Hindlimb muscle (tissue), 1 donor: ENCODE measurements around the gene CRTAC1. TPM values are rescaled to one million over a fixed set of nuclear protein-coding genes. Genes with fewer than 3 reads are reported as not detected.

Source experiments
- DNase-seq: peaks from one replicate; pipeline ENCODE4 v3.0.0-alpha.2; 2013
- polyA plus RNA-seq: library from polyadenylated mRNA; unstranded; fragments of 120-200 nt; gene quantifications from one replicate; pipeline ENCODE4 v1.2.1, GENCODE V29; 2013; ENCODE audit not compliant: insufficient read length

CRTAC1 gene
- polyA plus RNA-seq, 1 donor, result 0.35 TPM

DNA sequence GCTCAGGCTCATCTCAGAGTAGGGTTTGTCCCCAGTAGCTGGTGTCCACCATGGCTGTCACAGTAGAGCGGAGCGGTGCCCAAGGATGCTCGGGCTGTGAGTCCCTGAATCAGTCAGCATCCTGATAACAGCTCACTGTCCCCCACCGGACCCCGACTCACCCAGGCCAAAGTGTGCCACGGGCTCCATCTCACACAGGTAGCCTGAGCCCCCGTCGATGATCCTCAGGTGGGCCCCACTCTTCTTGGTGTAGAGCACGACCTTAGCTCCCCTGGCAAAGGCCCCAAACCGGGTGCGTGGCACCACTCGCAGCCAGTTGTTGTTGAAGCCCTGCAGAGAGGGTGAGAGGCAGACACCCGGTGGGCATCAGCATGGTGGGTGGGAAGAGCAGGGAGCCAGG lies 135.3 kb downstream of the CRTAC1 start:
- no peak for DNase-seq

DNA sequence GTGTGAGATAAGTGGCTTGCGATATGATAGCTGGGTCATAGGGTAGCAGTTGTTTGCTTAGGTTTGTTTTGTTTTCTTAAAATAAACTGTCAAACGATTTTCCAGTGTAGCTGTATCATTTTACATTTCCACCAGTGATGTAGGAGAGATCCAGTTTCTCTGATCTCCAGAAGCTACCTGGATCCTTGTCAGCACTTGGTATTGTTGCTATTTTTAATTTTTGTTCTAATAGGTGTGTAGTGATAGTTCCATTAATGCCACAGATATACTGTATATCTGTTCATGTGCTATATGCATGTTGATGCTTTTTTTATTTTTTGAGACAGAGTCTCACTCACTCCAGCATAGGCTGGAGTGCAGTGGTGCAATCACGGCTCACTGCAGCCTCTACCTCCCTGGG lies 136.3 kb downstream of the CRTAC1 start:
- no peak for DNase-seq

DNA sequence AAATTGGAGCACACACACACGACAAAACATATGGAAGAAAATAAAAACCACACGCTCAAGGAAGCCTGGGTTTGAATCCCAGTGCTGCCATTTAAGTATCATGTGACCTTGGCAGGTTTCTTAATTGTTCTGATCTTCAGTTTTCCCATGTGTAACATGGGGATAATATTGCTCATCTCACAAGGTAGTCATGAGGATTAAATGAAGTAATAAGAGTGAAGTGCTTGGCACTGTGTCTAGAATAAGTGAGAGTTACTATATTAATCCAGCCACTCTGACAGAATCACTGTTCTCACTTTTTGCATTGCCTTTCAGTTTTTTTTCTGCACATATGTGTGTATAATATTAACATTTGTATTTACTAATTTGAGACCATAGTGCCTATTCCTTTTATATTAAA lies 137.5 kb downstream of the CRTAC1 start:
- no peak for DNase-seq

DNA sequence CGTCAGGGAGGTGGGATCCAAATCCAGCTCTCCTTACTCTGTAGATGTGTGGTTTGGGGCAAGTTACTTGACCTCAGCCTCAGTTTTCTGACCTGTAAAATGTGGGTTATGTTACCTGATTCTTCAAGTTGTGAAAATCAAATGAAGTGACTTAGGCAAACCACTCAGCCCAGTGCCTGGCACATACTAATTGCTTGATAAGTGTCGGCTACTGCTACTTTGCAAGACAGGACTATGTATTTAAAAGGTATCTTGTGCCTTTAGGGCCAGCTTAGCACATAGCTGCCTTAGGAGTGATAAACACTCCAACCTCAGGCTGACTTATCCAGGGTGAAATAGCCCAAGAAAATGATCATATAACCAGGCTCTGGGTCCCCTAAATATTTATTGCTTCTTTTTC lies 137.9 kb downstream of the CRTAC1 start:
- no peak for DNase-seq

DNA sequence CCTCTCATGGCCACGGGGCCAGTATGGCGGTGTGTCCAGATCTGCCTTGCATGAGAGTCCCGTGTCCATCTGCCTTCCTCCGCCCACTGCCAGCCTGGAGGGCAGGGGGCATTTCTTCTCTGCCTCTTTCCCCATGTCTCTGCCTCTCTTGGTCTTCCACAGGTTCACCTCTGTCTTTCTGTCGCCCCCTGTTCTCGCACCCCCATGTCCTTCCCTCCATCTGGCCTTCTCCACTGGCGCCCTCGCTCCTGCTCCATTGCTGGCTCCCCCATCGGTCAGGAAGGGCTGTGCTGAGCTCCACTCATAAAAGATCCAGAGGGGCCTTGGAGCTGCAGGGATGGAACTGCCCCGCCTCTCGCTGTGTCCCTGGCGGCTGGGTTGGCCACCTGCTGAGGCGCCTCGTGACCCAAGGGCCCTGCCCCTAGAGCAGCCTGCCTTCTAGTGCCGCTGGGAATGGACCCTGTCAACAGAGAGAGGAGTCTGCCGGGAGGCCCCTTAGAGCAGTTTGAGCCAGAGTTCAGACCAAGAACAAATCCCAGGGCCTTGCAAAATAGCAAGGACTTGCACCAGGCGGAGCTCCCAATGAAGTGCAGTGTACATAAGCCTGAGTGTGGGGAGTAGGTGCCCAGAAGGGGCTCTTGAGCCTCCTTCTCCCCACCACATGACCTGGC lies 138.8 kb downstream of the CRTAC1 start:
- no peak for DNase-seq

DNA sequence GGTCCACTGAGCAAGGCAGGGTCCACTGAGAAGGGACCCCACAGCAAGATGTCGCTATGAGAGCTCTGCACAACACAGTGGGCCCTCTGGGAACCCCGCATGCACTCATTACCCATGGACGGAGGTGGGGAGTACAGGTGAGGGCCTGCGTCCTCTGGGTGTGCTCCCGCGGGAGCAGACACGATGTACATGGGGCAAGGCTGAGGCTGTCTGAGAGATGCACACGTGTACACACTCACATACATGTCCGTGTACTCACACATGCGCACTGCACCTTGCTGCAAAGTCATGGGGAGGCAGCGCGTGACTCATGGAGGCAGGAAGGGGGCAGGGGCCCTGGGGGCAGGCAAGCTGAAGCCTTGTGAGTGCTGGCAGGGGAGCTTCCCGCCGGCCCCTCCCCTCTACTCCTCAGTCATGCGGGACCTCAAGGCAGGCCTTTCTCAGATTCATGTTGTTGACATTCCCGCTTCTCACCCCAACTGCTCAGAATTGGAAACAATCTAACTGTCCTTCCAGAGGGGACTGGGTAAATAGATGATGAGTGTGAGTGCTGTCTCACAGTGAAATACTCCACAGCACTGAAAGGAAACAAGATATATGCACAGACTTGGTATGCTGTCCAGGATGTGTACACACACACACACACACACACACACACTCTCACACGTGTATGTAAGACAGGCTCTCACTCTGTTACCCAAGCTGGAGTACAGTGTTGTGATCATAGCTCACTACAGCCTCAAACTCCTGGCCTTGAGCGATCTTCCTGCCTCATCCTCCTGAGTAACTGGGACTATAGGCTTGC lies 140.8 kb downstream of the CRTAC1 start:
- no peak for DNase-seq

DNA sequence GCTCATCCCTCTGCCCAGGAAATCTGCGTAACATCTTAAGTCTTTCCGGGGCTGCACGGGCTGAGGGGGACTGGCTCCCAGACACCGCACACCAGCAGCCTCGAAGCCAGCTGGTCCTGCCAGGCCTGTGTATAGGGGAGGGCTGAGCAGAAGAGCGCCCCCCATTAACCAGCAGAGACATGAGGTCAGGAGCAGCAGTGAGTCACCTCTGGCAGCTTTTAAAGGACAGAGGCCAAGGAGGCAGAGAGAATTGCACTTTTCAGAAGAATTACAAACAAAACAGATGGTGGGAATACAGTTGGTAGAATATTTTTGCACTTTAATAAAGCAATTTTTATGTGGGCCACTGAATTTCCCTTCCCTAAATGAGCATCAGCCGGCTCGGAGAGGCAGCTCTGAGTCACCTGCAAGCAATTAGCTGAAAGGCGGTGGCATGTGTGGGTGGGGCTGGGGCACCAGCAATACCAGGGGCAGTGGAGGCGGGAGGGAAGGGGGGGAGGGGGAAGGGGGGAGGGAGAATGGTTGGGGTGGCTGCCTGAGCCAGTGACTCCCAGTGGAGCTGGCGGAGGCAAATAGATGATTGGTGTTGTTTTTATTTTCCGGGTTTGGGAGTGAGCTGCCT lies 141.7 kb downstream of the CRTAC1 start:
- DNase-seq, result no peak

DNA sequence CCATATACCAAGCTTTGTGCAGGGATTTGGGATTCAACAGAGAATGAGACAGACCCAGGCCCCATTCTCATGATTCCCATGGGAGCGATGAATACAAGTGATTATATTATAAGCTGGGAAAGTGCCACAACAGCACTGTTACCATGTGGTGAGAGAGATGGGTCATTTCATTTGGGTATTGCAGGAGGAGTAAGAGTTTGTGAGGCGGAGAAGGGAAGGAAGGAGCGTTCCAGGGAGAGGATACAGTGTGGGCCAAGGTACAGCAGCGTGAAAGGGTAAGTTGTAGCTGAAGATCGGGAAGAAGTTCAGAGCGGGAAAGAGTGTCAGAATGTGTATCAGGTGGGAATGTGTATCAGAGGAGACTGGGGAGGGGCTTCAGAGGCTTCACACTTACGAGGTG lies 142.3 kb downstream of the CRTAC1 start:
- DNase-seq, result no peak

DNA sequence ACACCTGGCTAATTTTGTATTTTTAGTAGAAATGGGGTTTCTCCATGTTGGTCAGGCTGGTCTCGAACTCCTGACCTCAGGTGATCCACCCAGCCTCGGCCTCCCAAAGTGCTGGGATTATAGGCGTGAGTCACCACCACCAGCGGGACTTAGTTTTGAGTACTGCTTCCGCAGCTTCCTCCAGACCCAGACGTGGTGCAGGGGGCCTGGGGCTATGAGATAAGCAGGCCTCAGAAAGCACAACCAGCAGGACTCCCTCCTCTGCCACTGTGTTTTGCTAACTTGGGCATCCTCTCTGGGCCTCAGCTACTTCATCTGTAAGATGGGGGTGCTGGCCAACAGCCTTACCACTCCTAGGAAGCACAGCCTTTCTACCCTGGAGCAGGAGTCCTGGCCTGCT lies 143.0 kb downstream of the CRTAC1 start:
- no peak for DNase-seq

DNA sequence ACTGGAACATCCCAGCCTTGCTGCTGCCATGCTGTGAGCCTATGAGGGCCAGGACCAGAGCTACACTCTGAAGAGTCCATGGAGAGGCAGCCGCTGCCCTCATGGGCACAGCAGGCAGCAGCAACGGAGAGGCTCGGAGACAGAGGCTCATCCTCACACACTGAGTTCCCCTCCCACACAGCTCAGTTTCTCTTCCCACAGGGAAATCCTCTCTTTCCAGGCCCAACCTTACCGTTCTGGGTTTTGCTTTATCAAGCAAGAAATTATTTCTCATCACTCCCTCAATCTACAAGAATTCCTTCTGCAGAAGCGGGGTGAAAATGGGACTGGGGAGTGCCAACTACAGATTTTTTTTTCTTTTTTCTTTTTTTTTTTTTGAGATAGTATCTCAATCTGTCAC lies 144.1 kb downstream of the CRTAC1 start:
- no peak for DNase-seq

DNA sequence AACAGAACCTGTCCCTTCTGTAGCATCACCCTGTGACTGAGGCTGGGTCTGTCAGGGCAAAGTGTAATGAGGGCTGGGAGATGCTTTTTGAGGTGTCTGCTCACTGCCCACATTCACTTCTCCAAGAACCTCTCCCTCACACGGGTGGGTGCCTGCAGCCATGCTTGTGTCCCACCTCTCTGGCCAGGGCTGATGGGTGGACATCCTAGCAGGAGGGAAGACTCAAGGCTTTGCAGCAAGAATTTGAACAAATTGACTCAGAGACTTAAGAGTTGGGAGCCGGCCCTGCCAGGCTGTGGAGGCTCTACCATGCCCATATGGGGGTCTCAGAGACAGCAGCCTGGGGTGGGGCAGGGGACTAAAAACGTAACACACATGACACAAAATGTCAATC lies 147.3 kb downstream of the CRTAC1 start:
- no peak for DNase-seq

DNA sequence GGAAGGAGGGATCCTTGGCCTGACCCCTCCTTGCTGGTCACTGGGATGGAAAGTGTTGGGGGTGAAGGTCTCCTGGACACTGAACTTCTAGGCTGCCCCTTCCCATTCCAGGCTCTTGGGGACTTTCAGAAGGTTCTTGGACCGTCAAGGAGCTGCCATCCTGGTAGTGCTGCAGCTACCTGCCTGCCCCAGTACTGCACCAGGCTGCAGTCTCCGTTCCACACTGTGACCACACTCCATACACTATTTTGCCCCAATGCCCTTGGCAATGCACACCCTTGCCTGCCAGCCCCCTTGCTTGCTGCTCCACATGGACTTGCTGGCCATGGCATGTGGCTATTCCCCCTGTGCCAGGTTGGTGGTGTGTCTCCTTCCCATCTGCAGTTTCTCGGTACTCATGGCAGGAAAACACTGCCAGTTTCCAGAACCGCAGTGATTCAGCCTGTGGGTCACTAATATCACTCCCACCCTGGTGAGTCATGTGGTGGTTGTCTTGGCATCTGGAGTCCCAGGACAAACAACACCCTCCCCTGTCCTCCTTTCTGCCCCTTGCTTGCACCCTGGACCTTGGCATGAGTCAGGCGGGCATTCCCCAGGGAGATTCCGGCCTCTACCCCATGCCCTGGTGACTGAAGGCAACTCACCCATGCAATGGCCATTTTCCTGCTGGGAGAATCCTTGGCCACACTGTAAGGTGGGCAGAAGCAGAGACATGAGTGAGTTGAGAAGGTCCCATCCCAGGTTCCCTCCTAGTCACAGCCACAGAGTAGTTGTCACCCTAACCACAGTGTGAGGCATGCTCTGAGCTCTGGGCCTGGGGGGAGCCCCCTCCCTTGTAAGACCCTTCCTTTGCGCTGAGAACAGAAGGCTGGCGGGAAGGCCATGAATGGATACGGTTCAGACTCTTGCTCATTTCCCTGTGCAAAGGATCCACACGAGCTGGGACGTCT lies 148.0 kb downstream of the CRTAC1 start:
- DNase-seq, result no peak

DNA sequence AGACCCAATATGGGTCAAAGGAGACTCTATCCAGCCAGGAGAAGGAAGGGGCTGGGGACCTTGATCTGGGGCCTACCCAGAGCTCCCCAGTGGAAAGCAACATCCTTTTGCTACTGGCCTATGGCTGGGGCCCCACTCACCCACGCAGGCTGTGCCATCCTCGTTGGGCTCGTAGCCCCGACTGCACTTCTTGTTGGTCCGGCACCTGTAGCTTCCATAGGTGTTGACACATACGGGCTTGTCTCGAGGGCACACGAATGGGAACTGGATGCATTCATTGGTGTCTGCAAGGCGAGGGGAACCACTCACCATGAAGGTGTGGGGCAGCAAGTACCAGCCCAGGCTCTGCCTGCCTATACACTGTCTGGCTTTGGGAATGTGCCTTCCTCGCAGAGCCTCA lies 150.3 kb downstream of the CRTAC1 start:
- DNase-seq, result no peak

DNA sequence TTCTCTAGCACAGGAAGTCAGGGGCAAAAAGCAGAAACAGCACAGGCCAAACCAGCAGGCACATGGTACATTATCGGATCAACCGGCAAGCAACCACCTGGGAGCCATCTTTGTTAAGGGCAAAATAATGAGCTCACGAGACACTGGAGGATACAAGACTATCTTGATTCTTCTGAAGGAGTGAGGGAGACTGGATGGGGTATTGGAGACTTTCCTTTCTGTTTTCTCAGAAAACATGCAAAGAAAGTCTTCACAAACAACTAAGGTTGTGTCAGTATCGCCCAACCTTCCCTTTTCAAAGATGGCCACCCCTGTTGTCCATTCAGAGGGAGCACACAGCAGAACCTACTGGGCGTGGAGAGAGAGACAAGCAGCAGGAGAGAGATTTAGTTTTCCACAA lies 151.2 kb downstream of the CRTAC1 start:
- no peak for DNase-seq

DNA sequence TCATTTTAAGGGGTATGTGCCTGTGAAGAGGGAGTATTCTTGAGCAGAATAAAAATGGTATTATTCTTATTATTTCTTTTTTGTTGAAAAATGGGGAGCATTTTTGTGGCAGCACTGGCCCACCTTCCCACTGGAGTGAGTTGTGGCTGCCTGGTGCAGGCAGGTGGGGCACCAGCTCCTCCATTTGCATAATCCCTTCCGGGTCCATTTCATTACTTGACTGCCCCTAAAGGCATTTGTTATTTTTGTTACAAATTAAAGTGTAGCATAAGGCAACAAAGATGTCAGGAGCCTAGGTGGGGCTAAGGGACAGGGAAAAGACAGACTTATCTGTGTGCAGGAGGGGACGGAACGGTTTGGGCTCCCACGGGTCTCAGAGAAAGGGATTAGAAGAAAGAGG lies 154.0 kb downstream of the CRTAC1 start:
- DNase-seq, result no peak

DNA sequence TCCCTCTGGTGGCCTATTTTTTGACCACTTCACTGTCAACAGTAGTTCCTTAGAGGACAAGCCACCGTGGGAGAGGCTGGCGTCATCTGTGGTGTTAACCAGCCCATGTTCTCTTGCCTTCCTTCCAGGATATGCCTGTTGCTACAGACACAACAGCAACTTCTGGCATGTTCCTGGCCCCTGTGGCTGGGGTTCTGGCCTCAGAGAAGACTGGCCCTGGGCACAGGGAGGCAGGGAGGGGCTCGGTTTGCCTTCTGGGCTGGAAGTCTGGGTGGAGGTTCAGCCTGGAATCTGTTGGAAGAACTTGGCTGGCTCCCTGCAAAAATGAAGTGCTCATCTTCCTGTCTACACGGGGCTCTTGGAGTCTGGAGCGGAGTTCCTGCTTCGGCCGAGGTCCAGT lies 155.0 kb downstream of the CRTAC1 start:
- DNase-seq, result no peak

DNA sequence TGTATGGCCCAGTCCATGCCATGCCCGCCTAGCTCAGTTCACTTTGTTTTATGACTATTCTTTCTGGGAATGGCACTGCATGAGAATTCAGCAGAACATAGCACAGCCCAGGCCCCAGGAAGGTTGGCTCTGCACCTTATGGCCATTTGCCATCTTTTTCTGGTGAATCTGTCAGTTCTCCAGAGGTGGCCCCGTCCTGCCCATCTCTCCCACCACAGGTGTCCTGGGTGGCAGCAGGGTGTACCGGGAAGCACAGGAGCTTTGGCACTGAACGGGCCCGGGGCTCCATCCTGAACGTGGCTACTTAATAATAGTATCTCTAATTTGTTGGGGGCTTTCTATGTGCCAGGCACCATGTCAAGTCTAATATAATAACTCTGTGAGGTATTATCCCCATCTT lies 156.1 kb downstream of the CRTAC1 start:
- no peak for DNase-seq

DNA sequence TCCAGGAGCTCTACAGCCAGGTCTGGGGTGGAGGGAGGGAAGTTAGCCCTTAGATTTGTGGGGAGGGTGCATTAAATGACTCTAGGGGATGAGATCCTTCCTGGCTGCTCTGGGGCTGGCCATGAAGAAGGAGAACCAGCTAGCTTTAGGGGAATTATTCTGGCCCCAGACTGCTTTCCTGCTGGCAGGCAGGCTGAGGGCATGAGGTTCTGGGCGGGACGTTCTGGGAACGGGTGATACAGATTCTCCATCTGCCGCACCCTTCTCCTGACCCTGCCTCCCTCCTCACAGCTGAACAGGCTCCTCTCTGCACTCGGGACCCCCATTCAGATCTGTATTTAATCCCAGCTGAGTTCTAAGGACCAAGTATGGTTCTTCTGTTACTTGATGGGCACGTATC lies 156.9 kb downstream of the CRTAC1 start:
- DNase-seq, result no peak

DNA sequence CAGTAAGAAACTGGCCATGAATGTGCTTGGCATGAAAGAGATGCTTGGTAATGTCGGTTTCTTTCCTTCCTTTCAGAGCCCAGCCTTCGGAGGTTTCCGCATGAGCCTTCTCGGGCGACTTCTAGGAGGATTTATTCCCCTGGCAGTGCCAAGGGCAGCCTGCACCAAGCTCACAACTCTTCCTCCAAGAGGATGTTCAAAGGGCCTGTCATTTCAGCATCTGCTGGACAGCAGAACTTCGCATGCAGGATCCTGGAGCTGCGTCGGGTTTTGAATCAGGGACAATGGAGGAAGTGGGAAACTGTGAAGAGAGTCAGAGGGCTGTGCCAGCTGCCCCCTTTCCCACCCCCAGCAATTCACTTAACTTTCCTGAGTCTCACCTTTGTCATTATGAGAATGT lies 159.4 kb downstream of the CRTAC1 start:
- no peak for DNase-seq

DNA sequence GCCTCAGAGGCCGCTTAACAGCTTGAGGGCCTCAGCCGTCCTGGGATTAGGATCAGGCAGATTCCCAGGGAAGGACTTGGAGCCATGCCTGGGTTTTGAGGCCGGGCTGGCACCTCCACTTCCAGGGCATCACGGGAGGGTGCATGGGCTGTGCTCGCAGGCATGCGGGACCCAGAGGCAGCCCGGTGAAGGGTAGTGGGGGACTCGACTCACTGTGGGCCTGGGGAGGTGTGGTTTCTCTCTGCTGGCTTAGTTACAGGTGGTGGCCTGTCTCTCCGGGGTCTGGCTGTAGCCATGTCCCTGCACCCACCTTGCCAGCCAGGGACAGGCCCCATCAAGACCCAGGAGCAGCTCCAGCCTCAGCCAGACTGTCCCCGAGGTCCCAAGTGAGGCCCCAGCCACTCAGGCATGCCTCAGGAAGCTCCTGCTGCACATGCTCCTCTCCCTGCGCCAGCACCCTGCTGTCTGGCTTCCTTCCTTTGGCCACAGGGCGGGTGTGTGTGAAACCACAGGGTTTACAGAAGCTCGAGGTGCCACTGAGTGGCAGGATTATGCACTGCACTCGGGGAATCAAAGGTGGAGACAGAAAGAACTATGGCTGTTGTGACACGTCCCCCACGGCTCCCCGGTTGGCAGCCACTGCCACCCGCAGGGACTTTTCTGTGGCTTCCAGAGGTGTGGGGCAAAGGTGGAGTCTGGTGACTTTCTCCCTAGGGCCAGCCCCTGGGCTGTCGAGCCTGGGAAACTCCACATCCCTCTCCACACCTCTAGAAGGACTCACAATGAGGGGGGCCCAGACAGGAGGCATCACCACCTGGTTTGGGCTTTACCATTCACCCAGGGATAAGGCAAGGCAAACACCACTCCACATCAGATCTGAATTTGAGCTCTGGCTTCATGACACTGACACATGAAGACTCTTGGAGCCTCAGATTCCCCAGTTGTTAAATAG lies 161.1 kb downstream of the CRTAC1 start:
- peak; percentile 40 for DNase-seq

DNA sequence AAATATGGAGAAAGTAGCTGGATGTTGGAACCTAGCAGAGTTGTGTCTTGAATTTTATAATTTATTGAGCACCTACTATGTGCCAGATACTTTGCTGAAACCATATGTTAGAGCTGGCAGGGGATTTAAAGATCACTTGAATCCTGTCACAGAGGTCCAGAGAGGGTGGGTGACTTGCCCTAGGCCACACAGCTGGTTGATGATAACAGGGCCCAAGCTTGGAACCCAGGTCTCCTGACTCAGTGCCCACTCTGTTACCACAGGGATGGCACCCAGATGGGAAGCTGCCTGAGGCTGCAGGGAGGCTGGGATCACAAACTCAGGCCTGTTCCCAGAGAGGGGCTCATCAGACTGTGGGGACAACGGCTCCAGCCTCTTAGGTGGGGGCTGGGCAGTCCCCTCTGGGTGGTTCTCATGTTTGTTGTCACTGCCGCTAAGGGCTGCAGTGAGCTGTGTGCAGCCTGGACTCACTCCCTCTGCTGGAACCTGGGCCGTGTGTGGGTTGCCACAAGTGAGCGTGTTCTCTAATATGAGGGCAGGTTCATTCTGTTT lies 162.2 kb downstream of the CRTAC1 start:
- DNase-seq, result no peak
